Transverse colon (tissue), 4 donors: ENCODE results near the gene TBC1D7.

Experiments used
- EP300 ChIP-seq: sonication (generic); formaldehyde crosslinking; IDR thresholded peaks from one replicate; pipeline ENCODE4 v1.6.1; 2017; ENCODE audit warnings: antibody characterized with exemption, low read depth
- POLR2A ChIP-seq: fragments of 450-650 bp; IDR thresholded peaks from one replicate; pipeline ENCODE4 v1.6.1; 2016; ENCODE audit warnings: antibody characterized with exemption, mild to moderate bottlenecking, moderate library complexity
- POLR2AphosphoS5 ChIP-seq, 3 donors: sonication (generic); formaldehyde crosslinking; IDR thresholded peaks; one replicate each; pipeline ENCODE4 v1.6.1; 2016; ENCODE audit warnings: antibody characterized with exemption in 3 of 3
- TF ChIP-seq, protein P1 (sequence below), 5 experiments: fragments of 200-600 bp in 3 of 5; fragments of 450-650 bp in 2 of 5; sonication (generic) in 3 of 5; IDR thresholded peaks; 1 replicate in 2 of 5; 2 replicates in 3 of 5; pipeline ENCODE4 v1.5.1; 2016 to 2017; ENCODE audit warnings: antibody characterized with exemption in 5 of 5, inconsistent platforms in 3 of 5, mild to moderate bottlenecking in 2 of 5, moderate library complexity in 1 of 5

DNA sequence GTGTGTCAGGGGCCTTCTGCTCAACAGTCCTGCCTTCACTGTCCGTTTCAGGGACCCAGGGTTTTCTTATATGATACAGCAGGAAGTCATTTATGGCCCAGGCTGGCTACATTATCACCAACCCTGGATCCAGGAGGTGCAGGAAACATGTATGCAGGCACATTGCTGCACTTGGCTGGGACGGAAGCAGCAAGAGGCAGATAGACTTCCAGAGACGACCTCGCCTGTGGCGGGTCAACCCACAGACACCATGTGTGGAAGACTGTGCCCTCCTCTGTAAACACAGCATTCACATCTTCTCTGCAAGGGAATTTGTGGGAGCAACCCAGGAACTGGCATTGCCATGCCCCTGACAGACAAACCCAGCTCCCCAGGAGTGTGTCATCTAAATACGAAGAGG, 43.7 kb downstream of the TBC1D7 start:
- TF ChIP-seq, protein P1, sequence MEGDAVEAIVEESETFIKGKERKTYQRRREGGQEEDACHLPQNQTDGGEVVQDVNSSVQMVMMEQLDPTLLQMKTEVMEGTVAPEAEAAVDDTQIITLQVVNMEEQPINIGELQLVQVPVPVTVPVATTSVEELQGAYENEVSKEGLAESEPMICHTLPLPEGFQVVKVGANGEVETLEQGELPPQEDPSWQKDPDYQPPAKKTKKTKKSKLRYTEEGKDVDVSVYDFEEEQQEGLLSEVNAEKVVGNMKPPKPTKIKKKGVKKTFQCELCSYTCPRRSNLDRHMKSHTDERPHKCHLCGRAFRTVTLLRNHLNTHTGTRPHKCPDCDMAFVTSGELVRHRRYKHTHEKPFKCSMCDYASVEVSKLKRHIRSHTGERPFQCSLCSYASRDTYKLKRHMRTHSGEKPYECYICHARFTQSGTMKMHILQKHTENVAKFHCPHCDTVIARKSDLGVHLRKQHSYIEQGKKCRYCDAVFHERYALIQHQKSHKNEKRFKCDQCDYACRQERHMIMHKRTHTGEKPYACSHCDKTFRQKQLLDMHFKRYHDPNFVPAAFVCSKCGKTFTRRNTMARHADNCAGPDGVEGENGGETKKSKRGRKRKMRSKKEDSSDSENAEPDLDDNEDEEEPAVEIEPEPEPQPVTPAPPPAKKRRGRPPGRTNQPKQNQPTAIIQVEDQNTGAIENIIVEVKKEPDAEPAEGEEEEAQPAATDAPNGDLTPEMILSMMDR (IDR thresholded peaks at IDR 0.05): no peak
- TF ChIP-seq POLR2A (no peak), POLR2AphosphoS5 (IDR thresholded peaks at IDR 0.05) (no peak), EP300 (no peak)
